HepG2 (cell line): Measurements from ENCODE around the gene MMP24OS. TPM values are rescaled to one million over a fixed set of nuclear protein-coding genes. Genes with fewer than 3 reads are reported as not detected.
"Not testable (repeated sequence)": the region's sequence is repeated elsewhere in the genome, so short reads cannot be mapped to it uniquely, and the experiment has no call there.

Source experiments
- ATAC-seq: fragments of 200-7000 bp; cut with Tn5 transposase; 3 replicates; pipeline ENCODE4 v1.9.1; 2020; ENCODE audit warnings: mild to moderate bottlenecking, moderate library complexity
- BruUV-seq: library from RNA; stranded (reverse); fragments of 400-500 nt; replicated peaks from 2 replicates; lab custom pipeline; 2021; lab: Mats Ljungman, UMichigan
- CTCF ChIA-PET: fragments of 300-600 bp; formaldehyde crosslinking; extraction: SDS; loops from one replicate; lab custom pipeline; 2021; ENCODE audit warnings: low total read pairs, inconsistent platforms, low intra/inter-chr PET ratio; lab: Yijun Ruan, JAX
- POLR2A ChIA-PET: fragments of 350-600 bp; sonication (Branson Sonifier 250); formaldehyde crosslinking; loops from one replicate; lab custom pipeline; 2020; ENCODE audit warnings: antibody characterized with exemption, inconsistent platforms; lab: Yijun Ruan, JAX
- DNase-seq: peaks from one replicate; pipeline ENCODE4 v3.0.0-alpha.2; 2015; ENCODE audit warnings: low spot score
- FAIRE-seq: peaks from 3 replicates; lab custom pipeline; 2011; peaks lifted over from hg19 to GRCh38; lab: Jason Lieb, UNC
- H2AFZ ChIP-seq: one replicate; pipeline ENCODE4 v1.6.1; 2011; ENCODE audit warnings: low read length, inconsistent platforms
- H3K27ac ChIP-seq: fragments of 300-600 bp; 3 replicates; pipeline ENCODE4 v1.8.0; 2011; ENCODE audit warnings: mixed run types, mild to moderate bottlenecking, mixed read lengths, low read length, inconsistent platforms; ENCODE audit not compliant: insufficient read depth; ENCODE audit errors: extremely low read length
- H3K27me3 ChIP-seq, 2 experiments: fragments of 200-600 bp in 1 of 2; 2 replicates in 1 of 2; 3 replicates in 1 of 2; pipeline versions ENCODE4 v1.6.0 to v1.8.0; 2011; ENCODE audit warnings: low read length in 2 of 2, mild to moderate bottlenecking in 2 of 2, moderate library complexity in 2 of 2, inconsistent platforms in 1 of 2; ENCODE audit not compliant: insufficient read depth in 2 of 2, control insufficient read depth in 1 of 2
- H3K36me3 ChIP-seq, 2 experiments: fragments of 200-600 bp in 1 of 2; replicated peaks in 1 of 2; 2 replicates in 1 of 2; 3 replicates in 1 of 2; pipeline versions ENCODE4 v1.5.1 to v1.8.0; 2011; ENCODE audit warnings: low read length in 2 of 2, inconsistent platforms in 1 of 2; ENCODE audit not compliant: insufficient read depth in 2 of 2, control insufficient read depth in 1 of 2
- H3K4me1 ChIP-seq: 2 replicates; pipeline ENCODE4 v1.5.1; 2012; ENCODE audit warnings: low read length, inconsistent platforms; ENCODE audit not compliant: insufficient read depth
- H3K4me2 ChIP-seq: 2 replicates; pipeline ENCODE4 v1.6.0; 2011; ENCODE audit warnings: low read depth, low read length, inconsistent platforms
- H3K4me3 ChIP-seq, 3 experiments: fragments of 200-600 bp in 1 of 3; sonication (generic), shearing (Covaris generic) in 1 of 3; replicated peaks in 1 of 3; 2 replicates each; pipeline ENCODE4 v1.5.1; 2011 to 2016; ENCODE audit warnings: low read length in 3 of 3, inconsistent platforms in 2 of 3, low read depth in 2 of 3, mild to moderate bottlenecking in 2 of 3, control low read depth in 1 of 3, mixed read lengths in 1 of 3; ENCODE audit not compliant: insufficient read depth in 1 of 3
- H3K79me2 ChIP-seq: one replicate; pipeline ENCODE4 v1.6.1; 2011; ENCODE audit warnings: low read length, inconsistent platforms; ENCODE audit not compliant: insufficient read depth
- H3K9ac ChIP-seq: 2 replicates; pipeline ENCODE4 v1.6.0; 2011; ENCODE audit warnings: mild to moderate bottlenecking, low read depth, low read length, inconsistent platforms; ENCODE audit not compliant: insufficient read depth
- H3K9me3 ChIP-seq: 2 replicates; pipeline ENCODE4 v1.5.1; 2012; ENCODE audit warnings: mild to moderate bottlenecking, low read length
- H4K20me1 ChIP-seq: 2 replicates; pipeline ENCODE4 v1.6.0; 2011; ENCODE audit warnings: inconsistent platforms, mild to moderate bottlenecking, low read length, moderate library complexity; ENCODE audit not compliant: insufficient read depth
- HES4 ChIP-seq: sonication (generic); formaldehyde crosslinking; IDR thresholded peaks from 2 replicates; pipeline ENCODE4 v1.9.0; 2021; ENCODE audit warnings: mild to moderate bottlenecking, missing genetic modification reagents, borderline replicate concordance
- KDM4B ChIP-seq: sonication (generic); formaldehyde crosslinking; IDR thresholded peaks from 2 replicates; pipeline ENCODE4 v1.4.0; 2020; ENCODE audit warnings: missing genetic modification reagents
- MEIS1 ChIP-seq: sonication (generic); formaldehyde crosslinking; IDR thresholded peaks from 2 replicates; pipeline ENCODE4 v1.9.0; 2021; ENCODE audit warnings: mild to moderate bottlenecking, missing genetic modification reagents, moderate library complexity, borderline replicate concordance
- PRPF4 ChIP-seq: fragments of 200-400 bp; formaldehyde crosslinking; IDR thresholded peaks from 2 replicates; pipeline ENCODE4 v1.6.1; 2016; ENCODE audit warnings: low read length, low read depth; ENCODE audit not compliant: poor library complexity, severe bottlenecking
- SMC3 ChIP-seq: IDR thresholded peaks from 2 replicates; pipeline ENCODE4 v1.6.1; 2011; ENCODE audit warnings: low read length, improper control_type of control experiment
- TCF7 ChIP-seq: sonication (generic); IDR thresholded peaks from 2 replicates; pipeline ENCODE4 v1.6.1; 2016; ENCODE audit warnings: antibody characterized with exemption, low read depth
- ZNF44 ChIP-seq: sonication (generic); formaldehyde crosslinking; IDR thresholded peaks from 2 replicates; pipeline ENCODE4 v1.5.1; 2020; ENCODE audit warnings: mild to moderate bottlenecking, missing genetic modification reagents
- ZNF496 ChIP-seq: sonication (generic); formaldehyde crosslinking; IDR thresholded peaks from 2 replicates; pipeline ENCODE4 v1.8.1; 2023; ENCODE audit warnings: mild to moderate bottlenecking, moderate library complexity, missing genetic modification reagents; ENCODE audit not compliant: insufficient replicate concordance
- WGBS: methylation state at CpG from one replicate; pipeline ENCODE4 v1.1.6; 2017; ENCODE audit warnings: low lambda C conversion rate; 5-methylcytosine and 5-hydroxymethylcytosine counted together
- in situ Hi-C: cut with HindIII; loops from 2 replicates; pipeline ENCODE4 v1.10.0; 2017; ENCODE audit warnings: low pct_unique_long_range_greater_than_20kb; ENCODE audit not compliant: extremely low pct_ligation_motif_present
- intact Hi-C: fragments of 100-400 bp; cut with micrococcal nuclease; formaldehyde crosslinking; loops from one replicate; pipeline ENCODE4 v1.10.0; 2022; ENCODE audit not compliant: unreplicated experiment
- polyA plus RNA-seq, 8 experiments: library from polyadenylated mRNA; depleted of rRNA in 3 of 8; stranded (reverse) in 7 of 8; unstranded in 1 of 8; fragments of >200 nt; fragmentation: Illumina TruSeq in 4 of 8; extraction: Trizol in 4 of 8; gene quantifications; 2 replicates each; pipeline versions ENCODE4 v1.2.1 to v1.2.3, GENCODE V29; 2011 to 2016; ENCODE audit warnings: low read depth in 4 of 8, missing spikeins in 1 of 8, mixed read lengths in 1 of 8; ENCODE audit not compliant: insufficient read depth in 1 of 8
- total RNA-seq, 5 experiments: library from RNA; depleted of rRNA; stranded (reverse); fragments of >200 nt; fragmentation: Illumina TruSeq; extraction: Trizol; gene quantifications; 2 replicates each; pipeline ENCODE4 v1.2.3, GENCODE V29; 2016; ENCODE audit warnings: low read depth in 1 of 5
- TF ChIP-seq, protein P1 (sequence below): sonication (generic); formaldehyde crosslinking; IDR thresholded peaks from 2 replicates; pipeline ENCODE4 v1.4.0; 2020; ENCODE audit warnings: mild to moderate bottlenecking, low read depth, missing genetic modification reagents
- TF ChIP-seq, protein P2 (sequence below): IDR thresholded peaks from 2 replicates; pipeline ENCODE4 v1.6.1; 2016; ENCODE audit warnings: control low read depth

MMP24OS gene
- total and polyA plus RNA-seq, 2 of the 13 experiments (the other 11 are each of a cell fraction or from before 2014, with no cell fraction given) = 6.0 to 8.5 TPM

DNA sequence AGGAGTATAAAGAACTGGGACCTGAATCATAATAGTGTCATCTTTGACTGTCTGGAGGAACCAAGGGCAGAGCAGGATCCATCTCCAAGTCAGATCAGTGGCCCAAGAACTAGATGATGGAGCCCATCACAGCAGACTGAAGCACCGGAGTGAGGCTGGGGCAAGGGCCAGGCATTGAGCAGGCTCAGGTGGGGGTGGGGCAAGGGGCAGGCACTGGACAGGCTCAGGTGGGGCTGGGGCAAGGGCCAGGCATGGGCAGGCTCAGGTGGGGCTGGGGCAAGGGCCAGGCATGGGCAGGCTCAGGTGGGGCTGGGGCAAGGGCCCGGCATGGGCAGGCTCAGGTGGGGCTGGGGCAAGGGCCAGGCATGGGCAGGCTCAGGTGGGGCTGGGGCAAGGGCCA, 25.3 kb downstream of the MMP24OS start:
- H3K4me3 ChIP-seq, H3K27ac ChIP-seq, POLR2A ChIA-PET, in situ Hi-C loops, CTCF ChIA-PET, H2AFZ ChIP-seq, H4K20me1 ChIP-seq, H3K36me3 ChIP-seq, H3K9me3 ChIP-seq, DNase-seq, intact Hi-C loops, BruUV-seq, FAIRE-seq, H3K79me2 ChIP-seq, H3K4me2 ChIP-seq, ATAC-seq, H3K27me3 ChIP-seq, H3K9ac ChIP-seq: not testable (repeated sequence)
- H3K4me1 ChIP-seq = peaks cover 13% of the 10 kb centered on the region
- 55% methylated on average over 2 of the region's 2 CpGs for WGBS

DNA sequence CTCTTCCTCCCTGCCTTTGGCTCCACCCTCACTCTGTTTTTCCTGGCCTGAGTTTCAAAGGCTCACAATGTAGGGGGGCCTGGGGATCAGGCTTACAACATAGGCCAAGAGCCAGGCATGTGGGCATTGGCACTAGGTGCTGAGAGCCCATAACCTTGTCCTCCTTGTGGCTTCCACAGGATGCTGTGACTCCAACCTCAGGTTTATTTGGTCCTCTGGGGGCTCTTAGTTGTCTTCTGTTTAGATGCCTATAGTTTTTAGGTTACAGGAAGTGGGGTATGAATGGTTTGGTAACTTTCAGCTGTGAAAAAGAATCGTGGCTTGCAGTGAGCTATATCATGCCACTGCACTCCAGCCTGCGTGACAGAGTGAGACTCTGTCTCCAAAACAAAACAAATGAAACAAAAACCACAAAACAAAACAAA, 25.9 kb downstream of the MMP24OS start:
- ATAC-seq (no peak; the same call in 2 of the 3 replicates), DNase-seq (no peak), FAIRE-seq (no peak)
- Histone ChIP-seq H3K9me3 (no peaks in the 10 kb centered on the region), H3K4me3 (no peak overlapping the region), H3K36me3 (no peaks in the 10 kb centered on the region), H3K27me3 (no peaks in the 10 kb centered on the region), H2AFZ (no peak overlapping the region), H3K4me2 (no peak overlapping the region), H4K20me1 (no peaks in the 10 kb centered on the region), H3K27ac (no peak overlapping the region), H3K79me2 (no peaks in the 10 kb centered on the region), H3K9ac (no peak overlapping the region), H3K4me1 (peaks cover 7% of the 10 kb centered on the region)
- ChIA-PET POLR2A (no interaction called here), CTCF (no interaction called here)
- in situ Hi-C loops (no loop called here), intact Hi-C loops (no loop called here)
- 3% methylated on average over 2 of the region's 2 CpGs for WGBS
- TF ChIP-seq SMC3 = no peak
- no TSS peak for BruUV-seq

DNA sequence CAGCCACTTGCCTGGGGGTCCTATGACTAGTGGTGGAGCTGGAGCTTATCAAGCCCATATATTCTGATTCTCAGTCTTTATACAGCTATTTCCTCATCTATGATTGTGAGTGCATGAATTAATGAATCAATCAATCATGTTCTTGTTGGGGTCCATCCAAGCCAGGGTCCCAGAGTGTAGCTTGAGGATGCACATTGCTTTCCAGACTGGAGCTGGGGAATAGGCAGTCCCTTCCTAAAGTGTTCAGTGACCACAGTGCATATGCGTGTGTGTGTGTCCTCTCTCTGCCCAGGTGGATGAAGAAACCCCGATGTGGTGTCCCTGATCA, 26.3 kb downstream of the MMP24OS start:
- CTCF ChIA-PET = no interaction called here
- 26% methylated on average over 2 of the region's 2 CpGs for WGBS
- TF ChIP-seq, protein P1, sequence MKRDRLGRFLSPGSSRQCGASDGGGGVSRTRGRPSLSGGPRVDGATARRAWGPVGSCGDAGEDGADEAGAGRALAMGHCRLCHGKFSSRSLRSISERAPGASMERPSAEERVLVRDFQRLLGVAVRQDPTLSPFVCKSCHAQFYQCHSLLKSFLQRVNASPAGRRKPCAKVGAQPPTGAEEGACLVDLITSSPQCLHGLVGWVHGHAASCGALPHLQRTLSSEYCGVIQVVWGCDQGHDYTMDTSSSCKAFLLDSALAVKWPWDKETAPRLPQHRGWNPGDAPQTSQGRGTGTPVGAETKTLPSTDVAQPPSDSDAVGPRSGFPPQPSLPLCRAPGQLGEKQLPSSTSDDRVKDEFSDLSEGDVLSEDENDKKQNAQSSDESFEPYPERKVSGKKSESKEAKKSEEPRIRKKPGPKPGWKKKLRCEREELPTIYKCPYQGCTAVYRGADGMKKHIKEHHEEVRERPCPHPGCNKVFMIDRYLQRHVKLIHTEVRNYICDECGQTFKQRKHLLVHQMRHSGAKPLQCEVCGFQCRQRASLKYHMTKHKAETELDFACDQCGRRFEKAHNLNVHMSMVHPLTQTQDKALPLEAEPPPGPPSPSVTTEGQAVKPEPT = no peak
- TF ChIP-seq, protein P2, sequence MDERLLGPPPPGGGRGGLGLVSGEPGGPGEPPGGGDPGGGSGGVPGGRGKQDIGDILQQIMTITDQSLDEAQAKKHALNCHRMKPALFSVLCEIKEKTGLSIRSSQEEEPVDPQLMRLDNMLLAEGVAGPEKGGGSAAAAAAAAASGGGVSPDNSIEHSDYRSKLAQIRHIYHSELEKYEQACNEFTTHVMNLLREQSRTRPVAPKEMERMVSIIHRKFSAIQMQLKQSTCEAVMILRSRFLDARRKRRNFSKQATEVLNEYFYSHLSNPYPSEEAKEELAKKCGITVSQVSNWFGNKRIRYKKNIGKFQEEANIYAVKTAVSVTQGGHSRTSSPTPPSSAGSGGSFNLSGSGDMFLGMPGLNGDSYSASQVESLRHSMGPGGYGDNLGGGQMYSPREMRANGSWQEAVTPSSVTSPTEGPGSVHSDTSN (CRISPR knock-in tag) = no peak
- TF ChIP-seq ZNF44 (no peak), HES4 (no peak), TCF7 (no peak), PRPF4 (no peak), MEIS1 (CRISPR knock-in tag) (no peak), ZNF496 (no peak), KDM4B (CRISPR knock-in tag) (no peak)

More for the DNA sequence above, 26.3 kb downstream of the MMP24OS start:
- DNase-seq (no peak), ATAC-seq (no peak), FAIRE-seq (no peak)
- no peaks in the 10 kb centered on the region for H4K20me1 ChIP-seq
- H3K4me2 ChIP-seq = no peak overlapping the region
- H3K27me3 ChIP-seq = no peaks in the 10 kb centered on the region
- BruUV-seq = no TSS peak
- no peak overlapping the region for H3K27ac ChIP-seq
- intact Hi-C loops (no loop called here), in situ Hi-C loops (no loop called here)
- POLR2A ChIA-PET = no interaction called here
- no peaks in the 10 kb centered on the region for H3K9me3 ChIP-seq
- peaks cover 7% of the 10 kb centered on the region for H3K4me1 ChIP-seq
- H3K36me3 ChIP-seq = no peaks in the 10 kb centered on the region
- no peak overlapping the region for H3K4me3 ChIP-seq
- no peak overlapping the region for H3K9ac ChIP-seq
- H2AFZ ChIP-seq = no peak overlapping the region
- no peaks in the 10 kb centered on the region for H3K79me2 ChIP-seq
